NT2/D1 (cell line): ENCODE data around the gene UGT2B17.

Source experiments
- SUZ12 ChIP-seq: IDR thresholded peaks from 2 replicates; pipeline ENCODE4 v1.6.1; 2011; ENCODE audit not compliant: insufficient read length, insufficient read depth; ENCODE audit errors: extremely low read depth
- YY1 ChIP-seq: IDR thresholded peaks from 2 replicates; pipeline ENCODE4 v1.6.1; 2011; ENCODE audit not compliant: insufficient read length, insufficient read depth

GRCh38 chr4:68581383-68582338, 5.5 kb upstream of the UGT2B17 start:
- TF ChIP-seq YY1 (no peak), SUZ12 (no peak)
